Measurements from ENCODE around the gene LMNTD2.

Gene LMNTD2

DNA sequence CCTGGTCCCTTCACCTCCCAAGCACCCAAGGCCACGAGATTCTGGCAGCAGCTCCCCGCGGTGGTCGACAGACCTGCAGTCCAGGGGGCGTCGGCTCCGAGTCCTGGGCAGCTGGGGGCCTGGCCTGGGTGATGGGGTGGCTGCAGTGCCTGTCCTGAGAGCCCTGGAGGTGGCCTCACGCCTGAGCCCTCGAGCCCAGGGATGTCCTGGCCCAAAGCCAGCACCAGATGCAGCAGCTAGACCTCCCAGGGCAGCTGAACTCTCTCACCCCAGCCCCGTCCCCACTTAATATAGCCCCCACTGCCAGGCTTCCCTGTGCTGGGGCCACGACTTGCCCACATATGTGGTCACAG is 6.6 kb downstream of the LMNTD2 start:
- no peak overlapping the region for H3K4me3 ChIP-seq (ENCODE audit: low read depth in 1 of 5, low read length in 5 of 5)
- no peaks in the 10 kb centered on the region for H3K9me3 ChIP-seq (ENCODE audit: control insufficient read depth in 5 of 5, low read length in 5 of 5)
- no peak overlapping the region for H3K27ac ChIP-seq (ENCODE audit: low read depth, low read length)
- H3K27me3 ChIP-seq (ENCODE audit: control insufficient read depth in 5 of 5, insufficient read depth in 4 of 5, low read length in 5 of 5): peaks cover 49 to 71% (median 60%) of the 10 kb centered on the region in 5 donors
- no peaks in the 10 kb centered on the region for H3K36me3 ChIP-seq (ENCODE audit: control insufficient read depth in 5 of 5, insufficient read depth in 5 of 5, low read length in 5 of 5)
- no peak overlapping the region for H3K9ac ChIP-seq (ENCODE audit: low read length in 5 of 5)
- peaks cover 0 to 9% (median 5%) of the 10 kb centered on the region in 5 donors for H3K4me1 ChIP-seq (ENCODE audit: control insufficient read depth in 5 of 5, insufficient read depth in 5 of 5, low read length in 5 of 5)

DNA sequence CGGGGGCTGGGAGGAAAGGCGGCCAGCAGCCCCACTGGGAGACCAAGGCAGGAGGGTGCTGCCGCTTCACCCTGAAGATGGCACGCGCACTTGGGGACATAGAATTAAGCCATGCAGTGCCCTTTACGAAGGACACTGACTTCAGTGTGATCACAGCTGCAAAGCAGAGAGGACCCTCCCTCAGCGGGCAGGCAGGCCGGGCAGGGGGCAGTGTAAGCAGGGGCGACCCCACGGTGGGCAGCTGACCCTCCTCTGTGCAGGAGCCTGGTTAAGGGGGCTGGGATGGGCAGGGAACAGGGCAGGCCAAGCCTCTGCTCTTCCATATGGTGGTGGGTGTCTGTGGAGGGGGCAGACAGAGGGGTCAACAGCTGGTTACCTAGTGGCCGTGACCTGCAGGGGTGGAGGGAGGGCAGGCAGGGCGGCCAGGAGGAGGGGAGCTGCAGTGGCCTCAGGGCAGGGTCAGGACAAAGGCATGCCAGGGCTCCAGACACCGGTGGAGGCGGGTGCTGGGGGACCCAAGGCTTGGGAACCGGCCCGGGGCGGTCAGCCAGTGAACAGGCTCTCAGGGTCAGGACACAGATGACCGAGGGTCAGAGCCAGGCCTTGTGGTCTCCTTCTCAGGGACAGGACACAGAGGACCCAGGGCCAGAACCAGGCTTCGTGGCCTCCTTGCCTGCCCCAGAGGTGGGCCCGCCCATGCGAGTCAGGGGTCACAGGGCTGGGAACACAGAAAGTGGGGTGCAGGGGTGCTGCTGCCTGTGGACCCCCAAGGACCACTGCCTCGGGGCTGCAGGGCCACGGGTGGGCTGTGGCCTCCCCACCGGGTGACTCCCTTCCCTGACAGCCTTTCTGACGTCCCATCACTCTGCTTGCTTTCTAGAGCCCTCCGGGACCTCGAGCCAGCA is 7.2 kb downstream of the LMNTD2 start:
- no peak overlapping the region for H3K4me3 ChIP-seq (ENCODE audit: low read depth in 1 of 5, low read length in 5 of 5)
- no peaks in the 10 kb centered on the region for H3K9me3 ChIP-seq (ENCODE audit: control insufficient read depth in 5 of 5, low read length in 5 of 5)
- H3K9ac ChIP-seq (ENCODE audit: low read length in 5 of 5): no peak overlapping the region
- no peaks in the 10 kb centered on the region for H3K36me3 ChIP-seq (ENCODE audit: control insufficient read depth in 5 of 5, insufficient read depth in 5 of 5, low read length in 5 of 5)
- H3K4me1 ChIP-seq (ENCODE audit: control insufficient read depth in 5 of 5, insufficient read depth in 5 of 5, low read length in 5 of 5): peaks cover 0 to 9% (median 5%) of the 10 kb centered on the region in 5 donors
- H3K27me3 ChIP-seq (ENCODE audit: control insufficient read depth in 5 of 5, insufficient read depth in 4 of 5, low read length in 5 of 5): peaks cover 49 to 64% (median 55%) of the 10 kb centered on the region in 5 donors
- H3K27ac ChIP-seq (ENCODE audit: low read depth, low read length): no peak overlapping the region

DNA sequence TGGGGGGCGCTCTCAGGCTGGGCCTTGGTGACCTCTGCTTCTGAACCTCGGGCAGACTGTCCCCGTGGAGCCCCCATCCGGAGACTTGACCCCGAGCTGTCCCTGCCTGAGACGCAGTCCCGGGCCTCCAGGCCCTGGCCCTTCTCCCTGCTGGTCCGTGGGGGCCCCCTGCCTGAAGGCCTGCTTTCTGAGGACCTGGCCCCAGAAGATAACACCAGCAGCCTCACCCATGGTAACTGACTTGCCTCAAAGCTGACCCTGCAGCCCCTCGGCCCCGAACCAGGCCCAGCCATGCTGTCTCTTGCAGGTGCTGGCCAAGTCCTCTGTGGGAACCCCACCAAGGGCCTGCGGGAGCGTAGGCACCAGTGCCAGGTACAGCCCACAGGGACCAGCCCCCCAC is 8.9 kb downstream of the LMNTD2 start:
- Histone ChIP-seq H3K27me3 (ENCODE audit: control insufficient read depth in 5 of 5, insufficient read depth in 4 of 5, low read length in 5 of 5) (peaks cover 33 to 48% (median 39%) of the 10 kb centered on the region in 5 donors), H3K36me3 (ENCODE audit: control insufficient read depth in 5 of 5, insufficient read depth in 5 of 5, low read length in 5 of 5) (no peaks in the 10 kb centered on the region), H3K9ac (ENCODE audit: low read length in 5 of 5) (no peak overlapping the region), H3K9me3 (ENCODE audit: control insufficient read depth in 5 of 5, low read length in 5 of 5) (no peaks in the 10 kb centered on the region), H3K4me1 (ENCODE audit: control insufficient read depth in 5 of 5, insufficient read depth in 5 of 5, low read length in 5 of 5) (peaks cover 0 to 9% (median 5%) of the 10 kb centered on the region in 5 donors), H3K27ac (ENCODE audit: low read depth, low read length) (no peak overlapping the region), H3K4me3 (ENCODE audit: low read depth in 1 of 5, low read length in 5 of 5) (no peak overlapping the region)

DNA sequence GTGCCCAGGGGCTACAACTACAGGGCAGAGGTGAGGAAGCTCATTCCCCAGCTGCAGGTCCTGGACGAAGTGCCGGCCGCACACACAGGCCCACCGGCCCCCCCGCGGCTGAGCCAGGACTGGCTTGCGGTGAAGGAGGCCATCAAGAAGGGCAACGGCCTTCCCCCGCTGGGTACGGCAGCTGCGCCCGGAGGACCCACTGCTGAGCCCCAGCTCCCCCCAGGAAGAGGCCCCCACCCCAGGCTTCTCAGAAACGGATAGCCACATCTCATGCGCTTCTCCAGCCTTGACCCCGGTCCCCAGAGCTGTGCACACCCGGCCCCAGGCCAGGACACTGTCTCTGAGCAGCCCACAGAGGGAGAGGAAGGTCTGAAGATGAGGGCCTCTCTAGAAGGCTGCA is 9.4 kb downstream of the LMNTD2 start:
- no peaks in the 10 kb centered on the region for H3K36me3 ChIP-seq (ENCODE audit: control insufficient read depth in 5 of 5, insufficient read depth in 5 of 5, low read length in 5 of 5)
- H3K9me3 ChIP-seq (ENCODE audit: control insufficient read depth in 5 of 5, low read length in 5 of 5): no peaks in the 10 kb centered on the region
- no peak overlapping the region for H3K4me3 ChIP-seq (ENCODE audit: low read depth in 1 of 5, low read length in 5 of 5)
- peaks cover 28 to 43% (median 35%) of the 10 kb centered on the region in 5 donors for H3K27me3 ChIP-seq (ENCODE audit: control insufficient read depth in 5 of 5, insufficient read depth in 4 of 5, low read length in 5 of 5)
- no peak overlapping the region for H3K27ac ChIP-seq (ENCODE audit: low read depth, low read length)
- no peak overlapping the region for H3K9ac ChIP-seq (ENCODE audit: low read length in 5 of 5)
- peaks cover 0 to 8% (median 5%) of the 10 kb centered on the region in 5 donors for H3K4me1 ChIP-seq (ENCODE audit: control insufficient read depth in 5 of 5, insufficient read depth in 5 of 5, low read length in 5 of 5)

DNA sequence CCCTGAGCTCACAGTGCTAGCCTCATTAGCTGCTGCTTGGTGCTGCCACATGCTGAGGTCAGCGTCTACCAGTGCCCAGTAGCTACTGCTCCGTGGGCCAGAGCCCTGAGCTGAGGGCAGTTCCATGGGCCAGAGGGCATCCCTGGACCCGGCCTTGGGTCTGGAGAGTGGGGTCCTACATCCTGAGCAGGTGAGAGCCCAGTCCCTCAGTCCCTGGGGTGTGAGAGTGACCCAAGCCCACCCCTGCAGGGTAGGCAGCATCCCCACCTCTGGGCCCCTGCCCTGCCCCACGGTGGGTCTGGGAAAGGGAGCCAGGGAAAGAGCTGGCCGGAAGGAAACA is 9.8 kb downstream of the LMNTD2 start:
- H3K9ac ChIP-seq (ENCODE audit: low read length in 5 of 5): no peak overlapping the region
- H3K27me3 ChIP-seq (ENCODE audit: control insufficient read depth in 5 of 5, insufficient read depth in 4 of 5, low read length in 5 of 5): peaks cover 25 to 39% (median 35%) of the 10 kb centered on the region in 5 donors
- H3K4me1 ChIP-seq (ENCODE audit: control insufficient read depth in 5 of 5, insufficient read depth in 5 of 5, low read length in 5 of 5): peaks cover 0 to 8% (median 5%) of the 10 kb centered on the region in 5 donors
- H3K27ac ChIP-seq (ENCODE audit: low read depth, low read length): no peak overlapping the region
- H3K9me3 ChIP-seq (ENCODE audit: control insufficient read depth in 5 of 5, low read length in 5 of 5): no peaks in the 10 kb centered on the region
- no peaks in the 10 kb centered on the region for H3K36me3 ChIP-seq (ENCODE audit: control insufficient read depth in 5 of 5, insufficient read depth in 5 of 5, low read length in 5 of 5)
- no peak overlapping the region for H3K4me3 ChIP-seq (ENCODE audit: low read depth in 1 of 5, low read length in 5 of 5)

DNA sequence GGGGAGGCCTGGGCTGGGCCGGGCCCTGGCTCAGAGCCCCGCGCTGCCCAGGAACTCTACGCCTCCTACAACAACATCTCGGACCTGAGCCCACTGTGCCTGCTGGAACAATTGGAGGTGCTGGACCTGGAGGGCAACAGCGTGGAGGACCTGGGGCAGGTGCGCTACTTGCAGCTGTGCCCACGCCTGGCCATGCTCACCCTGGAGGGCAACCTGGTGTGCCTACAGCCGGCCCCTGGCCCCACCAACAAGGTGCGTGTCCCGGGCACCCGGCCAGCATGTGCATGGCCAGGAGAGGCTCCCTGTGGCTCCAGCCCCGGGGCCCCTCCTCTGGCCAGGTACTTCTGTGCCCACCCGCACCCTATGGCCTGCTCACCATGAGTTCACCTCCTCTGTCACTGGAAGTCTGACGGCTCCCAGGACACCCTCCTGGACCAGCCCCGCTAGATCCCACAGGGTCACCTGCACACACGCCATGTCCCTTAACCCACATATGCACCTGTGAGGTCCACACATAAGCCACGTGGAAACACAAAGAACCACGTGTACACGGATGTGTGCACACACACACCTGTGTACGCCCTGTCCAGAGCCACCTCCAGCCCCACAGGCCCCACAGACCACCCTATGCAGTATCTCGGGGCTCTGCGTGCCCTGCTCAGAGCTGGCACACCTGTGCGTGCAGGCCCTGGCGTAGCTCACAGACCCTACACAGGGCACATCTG is 10.4 kb downstream of the LMNTD2 start:
- no peak overlapping the region for H3K4me3 ChIP-seq (ENCODE audit: low read depth in 1 of 5, low read length in 5 of 5)
- H3K4me1 ChIP-seq (ENCODE audit: control insufficient read depth in 5 of 5, insufficient read depth in 5 of 5, low read length in 5 of 5): peaks cover 0 to 6% (median 5%) of the 10 kb centered on the region in 5 donors
- no peak overlapping the region for H3K9ac ChIP-seq (ENCODE audit: low read length in 5 of 5)
- H3K27ac ChIP-seq (ENCODE audit: low read depth, low read length): no peak overlapping the region
- no peaks in the 10 kb centered on the region for H3K36me3 ChIP-seq (ENCODE audit: control insufficient read depth in 5 of 5, insufficient read depth in 5 of 5, low read length in 5 of 5)
- peaks cover 25 to 36% (median 33%) of the 10 kb centered on the region in 5 donors for H3K27me3 ChIP-seq (ENCODE audit: control insufficient read depth in 5 of 5, insufficient read depth in 4 of 5, low read length in 5 of 5)
- no peaks in the 10 kb centered on the region for H3K9me3 ChIP-seq (ENCODE audit: control insufficient read depth in 5 of 5, low read length in 5 of 5)

DNA sequence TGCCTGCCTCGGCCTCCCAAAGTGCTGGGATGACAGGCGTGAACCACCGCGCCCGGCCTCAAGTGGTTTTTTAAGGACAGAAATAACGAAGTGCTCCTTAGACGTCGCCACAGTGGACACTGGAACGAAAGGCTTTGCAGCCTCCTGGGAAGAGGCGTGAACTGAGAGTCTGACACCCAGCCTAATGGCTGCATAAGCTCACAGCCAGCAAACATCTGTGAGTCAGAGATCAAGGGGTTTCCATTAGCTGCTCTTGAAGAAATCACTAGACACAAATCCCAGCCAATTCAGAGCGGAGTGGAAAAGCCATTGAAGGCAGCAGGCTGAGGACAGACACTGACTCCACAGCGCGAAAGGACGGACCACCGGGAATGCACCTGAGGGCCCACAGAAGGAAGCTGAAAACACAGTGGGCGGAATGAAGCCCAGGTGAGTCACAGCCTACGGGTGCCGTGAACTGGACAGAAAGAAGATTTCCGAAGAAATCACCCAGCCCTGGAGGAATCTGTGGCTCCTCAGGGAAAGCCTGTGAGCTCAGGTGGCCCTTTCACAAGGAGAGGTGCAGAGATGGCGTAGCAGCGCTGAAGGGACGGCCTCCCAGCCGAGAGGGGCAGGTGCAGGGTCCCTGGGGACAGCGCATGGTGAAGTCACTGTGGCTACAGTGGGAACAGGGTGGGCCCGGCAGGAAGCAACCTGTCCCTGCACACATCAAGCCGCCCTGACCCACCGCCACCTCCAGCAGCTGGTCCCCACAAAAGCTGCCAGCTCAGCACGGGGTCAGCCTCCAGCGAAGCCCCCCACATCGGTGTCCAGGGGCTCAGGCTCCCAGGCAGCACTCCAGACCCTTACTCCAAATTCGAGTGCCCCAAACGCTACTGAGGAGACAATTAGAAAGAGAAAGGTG is 11.6 kb downstream of the LMNTD2 start:
- no peak overlapping the region for H3K9ac ChIP-seq (ENCODE audit: low read length in 5 of 5)
- no peaks in the 10 kb centered on the region for H3K36me3 ChIP-seq (ENCODE audit: control insufficient read depth in 5 of 5, insufficient read depth in 5 of 5, low read length in 5 of 5)
- H3K4me3 ChIP-seq (ENCODE audit: low read depth in 1 of 5, low read length in 5 of 5): no peak overlapping the region
- H3K4me1 ChIP-seq (ENCODE audit: control insufficient read depth in 5 of 5, insufficient read depth in 5 of 5, low read length in 5 of 5): no peaks in the 10 kb centered on the region
- H3K27me3 ChIP-seq (ENCODE audit: control insufficient read depth in 5 of 5, insufficient read depth in 4 of 5, low read length in 5 of 5): peaks cover 18 to 28% (median 23%) of the 10 kb centered on the region in 5 donors
- H3K9me3 ChIP-seq (ENCODE audit: control insufficient read depth in 5 of 5, low read length in 5 of 5): no peaks in the 10 kb centered on the region
- no peak overlapping the region for H3K27ac ChIP-seq (ENCODE audit: low read depth, low read length)

DNA sequence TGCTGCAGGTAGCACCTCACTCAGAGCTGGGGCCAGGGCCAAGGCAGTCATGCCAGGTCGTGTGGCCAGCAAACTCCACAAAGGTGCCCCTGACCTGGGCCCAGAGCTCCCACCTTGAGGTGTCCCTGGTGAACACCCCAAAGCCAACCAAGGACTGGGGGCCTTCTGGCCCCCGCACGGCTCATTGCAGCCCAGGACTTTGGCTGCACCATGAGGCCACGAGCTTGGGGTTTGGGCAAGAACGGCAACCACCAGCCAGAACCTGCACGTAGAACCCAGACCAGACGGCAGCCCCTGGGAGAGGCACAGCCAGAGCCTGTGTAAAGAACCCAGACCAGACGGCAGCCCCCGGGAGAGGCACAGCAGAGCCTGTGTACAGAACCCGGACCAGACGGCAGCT is 15.4 kb downstream of the LMNTD2 start:
- H3K36me3 ChIP-seq (ENCODE audit: control insufficient read depth in 5 of 5, insufficient read depth in 5 of 5, low read length in 5 of 5): no peaks in the 10 kb centered on the region
- H3K9me3 ChIP-seq (ENCODE audit: control insufficient read depth in 5 of 5, low read length in 5 of 5): no peaks in the 10 kb centered on the region
- no peaks in the 10 kb centered on the region for H3K4me1 ChIP-seq (ENCODE audit: control insufficient read depth in 5 of 5, insufficient read depth in 5 of 5, low read length in 5 of 5)
- no peak overlapping the region for H3K9ac ChIP-seq (ENCODE audit: low read length in 5 of 5)
- no peak overlapping the region for H3K4me3 ChIP-seq (ENCODE audit: low read depth in 1 of 5, low read length in 5 of 5)
- H3K27me3 ChIP-seq (ENCODE audit: control insufficient read depth in 5 of 5, insufficient read depth in 4 of 5, low read length in 5 of 5): peaks cover 0 to 11% (median 3%) of the 10 kb centered on the region in 5 donors
- no peak overlapping the region for H3K27ac ChIP-seq (ENCODE audit: low read depth, low read length)

DNA sequence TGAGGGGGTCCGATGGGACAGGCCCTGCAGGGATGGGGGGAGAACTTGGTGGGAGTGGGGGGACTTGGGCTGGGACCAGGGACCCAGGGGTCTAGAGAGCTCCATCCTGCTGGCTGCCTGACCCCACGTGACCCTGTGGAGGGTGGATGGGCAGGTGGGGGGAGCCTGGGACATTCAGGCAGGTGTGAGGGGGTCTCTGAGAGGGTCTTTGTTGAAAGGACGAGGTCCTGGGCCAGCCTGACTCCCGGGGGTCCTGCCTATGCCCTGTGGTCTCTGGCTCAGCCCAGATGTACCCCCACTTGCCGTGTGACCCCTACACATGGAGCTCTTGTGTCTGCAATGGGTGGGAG is 15.7 kb downstream of the LMNTD2 start:
- Histone ChIP-seq H3K4me1 (ENCODE audit: control insufficient read depth in 5 of 5, insufficient read depth in 5 of 5, low read length in 5 of 5) (no peaks in the 10 kb centered on the region), H3K9ac (ENCODE audit: low read length in 5 of 5) (no peak overlapping the region), H3K36me3 (ENCODE audit: control insufficient read depth in 5 of 5, insufficient read depth in 5 of 5, low read length in 5 of 5) (no peaks in the 10 kb centered on the region), H3K9me3 (ENCODE audit: control insufficient read depth in 5 of 5, low read length in 5 of 5) (no peaks in the 10 kb centered on the region), H3K4me3 (ENCODE audit: low read depth in 1 of 5, low read length in 5 of 5) (no peak overlapping the region), H3K27ac (ENCODE audit: low read depth, low read length) (no peak overlapping the region), H3K27me3 (ENCODE audit: control insufficient read depth in 5 of 5, insufficient read depth in 4 of 5, low read length in 5 of 5) (peaks cover 0 to 15% (median 3%) of the 10 kb centered on the region in 5 donors)
